Right lobe of liver (tissue), 4 donors: Measurements from ENCODE around the gene FHIP2A.

ENCODE experiments used
- CTCF ChIP-seq, 4 donors: fragments of 200-600 bp in 3 of 4; fragments of 450-650 bp in 1 of 4; IDR thresholded peaks; one replicate each; pipeline versions ENCODE4 v1.5.1 to v1.8.0; 2016 to 2022; ENCODE audit warnings: antibody characterized with exemption in 4 of 4, mild to moderate bottlenecking in 2 of 4
- POLR2A ChIP-seq: fragments of 450-650 bp; IDR thresholded peaks from one replicate; pipeline ENCODE4 v1.6.1; 2017; ENCODE audit warnings: antibody characterized with exemption, mild to moderate bottlenecking
- donor health status: DM: no; HTN: no; CAD: no.
- donor health status: DM: no; HTN: no; CAD: no.
- donor health status: DM: no; HTN: yes; CAD: no.

GRCh38 chr10:114829160-114829909, 7.8 kb downstream of the FHIP2A start:
- TF ChIP-seq CTCF (IDR thresholded peaks at IDR 0.05) (no peak), POLR2A (no peak)
